HEK293 (cell line): ENCODE measurements around the gene ANKRD6.
A peak's percentile ranks its signal among the peaks of the same experiment; 100 is the strongest.

Source experiments
- CTCF ChIA-PET: fragments of 350-600 bp; formaldehyde crosslinking; extraction: SDS; loops from one replicate; lab custom pipeline; 2021; ENCODE audit warnings: antibody characterized with exemption; lab: Yijun Ruan, JAX
- POLR2A ChIA-PET: fragments of 300-600 bp; formaldehyde crosslinking; extraction: SDS; loops from one replicate; lab custom pipeline; 2020; ENCODE audit warnings: antibody characterized with exemption, inconsistent platforms; lab: Yijun Ruan, JAX
- H3K27ac ChIP-seq: fragments of 200-500 bp; sonication (Bioruptor generic); 2 replicates; pipeline ENCODE4 v1.5.1; 2014; ENCODE audit warnings: low read depth, low read length, control low read depth, inconsistent platforms; ENCODE audit errors: extremely low read depth
- H3K36me3 ChIP-seq, 2 experiments: fragments of 200-500 bp in 1 of 2; sonication (Bioruptor generic) in 1 of 2; 1 replicate in 1 of 2; 2 replicates in 1 of 2; pipeline ENCODE4 v1.5.1; 2014 to 2017; ENCODE audit warnings: inconsistent platforms in 2 of 2, low read length in 2 of 2; ENCODE audit not compliant: control insufficient read depth in 2 of 2, insufficient read depth in 1 of 2
- H3K4me1 ChIP-seq: fragments of 200-500 bp; sonication (Bioruptor generic); 2 replicates; pipeline ENCODE4 v1.5.1; 2014; ENCODE audit warnings: mild to moderate bottlenecking, low read length, inconsistent platforms; ENCODE audit not compliant: control insufficient read depth, insufficient read depth
- H3K4me3 ChIP-seq: 2 replicates; pipeline ENCODE4 v1.5.1; 2011; ENCODE audit warnings: low read depth, mild to moderate bottlenecking, control low read depth, low read length, moderate library complexity
- H3K9me3 ChIP-seq: fragments of 200-500 bp; sonication (Bioruptor generic); 2 replicates; pipeline ENCODE4 v1.5.1; 2014; ENCODE audit warnings: low read depth, low read length, inconsistent platforms; ENCODE audit not compliant: control insufficient read depth, insufficient read depth
- BCL6B ChIP-seq: fragments of 450-650 bp; formaldehyde crosslinking; IDR thresholded peaks from 2 replicates; pipeline ENCODE4 v1.5.1; 2017; ENCODE audit warnings: missing biosample characterization, missing genetic modification characterization
- INSM2 ChIP-seq: fragments of 450-650 bp; formaldehyde crosslinking; IDR thresholded peaks from 2 replicates; pipeline ENCODE4 v1.5.1; 2016; ENCODE audit warnings: missing biosample characterization, missing genetic modification characterization
- KLF1 ChIP-seq: fragments of 450-650 bp; formaldehyde crosslinking; IDR thresholded peaks from 2 replicates; pipeline ENCODE4 v1.5.1; 2016; ENCODE audit warnings: missing biosample characterization, missing genetic modification characterization
- PRDM6 ChIP-seq: fragments of 450-650 bp; formaldehyde crosslinking; IDR thresholded peaks from 2 replicates; pipeline ENCODE4 v1.5.1; 2017; ENCODE audit warnings: missing biosample characterization, missing genetic modification characterization
- ZBTB17 ChIP-seq: fragments of 450-650 bp; formaldehyde crosslinking; IDR thresholded peaks from 2 replicates; pipeline ENCODE4 v1.5.1; 2016; ENCODE audit warnings: missing biosample characterization, missing genetic modification characterization
- ZBTB6 ChIP-seq: fragments of 450-650 bp; formaldehyde crosslinking; IDR thresholded peaks from 2 replicates; pipeline ENCODE4 v1.5.1; 2017; ENCODE audit warnings: missing biosample characterization, missing genetic modification characterization
- ZFHX2 ChIP-seq: fragments of 450-650 bp; formaldehyde crosslinking; conservative IDR thresholded peaks from 2 replicates; pipeline ENCODE4 v1.5.1; 2016; ENCODE audit warnings: missing biosample characterization, missing genetic modification characterization
- ZNF121 ChIP-seq: fragments of 450-650 bp; formaldehyde crosslinking; IDR thresholded peaks from 2 replicates; pipeline ENCODE4 v1.5.1; 2016; ENCODE audit warnings: missing biosample characterization, missing genetic modification characterization
- ZNF133 ChIP-seq: fragments of 450-650 bp; formaldehyde crosslinking; IDR thresholded peaks from 2 replicates; pipeline ENCODE4 v1.5.1; 2016; ENCODE audit warnings: missing biosample characterization, missing genetic modification characterization
- ZNF138 ChIP-seq: fragments of 450-650 bp; formaldehyde crosslinking; IDR thresholded peaks from 2 replicates; pipeline ENCODE4 v1.5.1; 2016; ENCODE audit warnings: missing biosample characterization, missing genetic modification characterization, borderline replicate concordance
- ZNF155 ChIP-seq: fragments of 450-650 bp; formaldehyde crosslinking; IDR thresholded peaks from 2 replicates; pipeline ENCODE4 v1.5.1; 2016; ENCODE audit warnings: missing biosample characterization, missing genetic modification characterization
- ZNF184 ChIP-seq: fragments of 450-650 bp; IDR thresholded peaks from 2 replicates; pipeline ENCODE4 v1.5.1; 2018; ENCODE audit warnings: missing biosample characterization, mild to moderate bottlenecking, missing genetic modification characterization
- ZNF274 ChIP-seq, 2 experiments: fragments of 200-500 bp in 1 of 2; fragments of 450-650 bp in 1 of 2; sonication (Bioruptor generic) in 1 of 2; formaldehyde crosslinking in 1 of 2; IDR thresholded peaks; 2 replicates each; pipeline versions ENCODE4 v1.5.1 to v1.6.1; 2014 to 2016; ENCODE audit warnings: borderline replicate concordance in 1 of 2, inconsistent platforms in 1 of 2, low read length in 1 of 2, missing biosample characterization in 1 of 2, missing genetic modification characterization in 1 of 2
- ZNF37A ChIP-seq: fragments of 450-650 bp; IDR thresholded peaks from 2 replicates; pipeline ENCODE4 v1.5.1; 2018; ENCODE audit warnings: missing biosample characterization, missing genetic modification characterization
- ZNF426 ChIP-seq: fragments of 450-650 bp; formaldehyde crosslinking; IDR thresholded peaks from 2 replicates; pipeline ENCODE4 v1.5.1; 2017; ENCODE audit warnings: missing biosample characterization, missing genetic modification characterization, mild to moderate bottlenecking, inconsistent platforms, moderate library complexity
- ZNF473 ChIP-seq: fragments of 450-650 bp; formaldehyde crosslinking; IDR thresholded peaks from 2 replicates; pipeline ENCODE4 v1.5.1; 2017; ENCODE audit warnings: missing biosample characterization, missing genetic modification characterization
- ZNF510 ChIP-seq: fragments of 450-650 bp; formaldehyde crosslinking; IDR thresholded peaks from 2 replicates; pipeline ENCODE4 v1.5.1; 2018; ENCODE audit warnings: mild to moderate bottlenecking, missing genetic modification characterization, missing biosample characterization; ENCODE audit not compliant: insufficient replicate concordance
- ZNF529 ChIP-seq: fragments of 450-650 bp; formaldehyde crosslinking; IDR thresholded peaks from 2 replicates; pipeline ENCODE4 v1.5.1; 2017; ENCODE audit warnings: missing genetic modification characterization, missing biosample characterization; ENCODE audit not compliant: insufficient replicate concordance
- ZNF544 ChIP-seq: fragments of 450-650 bp; formaldehyde crosslinking; IDR thresholded peaks from 2 replicates; pipeline ENCODE4 v1.5.0; 2017; ENCODE audit warnings: missing biosample characterization, missing genetic modification characterization
- ZNF596 ChIP-seq: fragments of 450-650 bp; IDR thresholded peaks from 2 replicates; pipeline ENCODE4 v1.5.0; 2018; ENCODE audit warnings: missing biosample characterization, mild to moderate bottlenecking, missing genetic modification characterization, moderate library complexity
- ZNF610 ChIP-seq: fragments of 450-650 bp; formaldehyde crosslinking; IDR thresholded peaks from 2 replicates; pipeline ENCODE4 v1.5.1; 2016; ENCODE audit warnings: missing biosample characterization, missing genetic modification characterization, borderline replicate concordance
- ZNF626 ChIP-seq: fragments of 450-650 bp; sonication (Bioruptor Pico); formaldehyde crosslinking; IDR thresholded peaks from 2 replicates; pipeline ENCODE4 v1.5.1; 2018; ENCODE audit warnings: missing biosample characterization, missing genetic modification characterization, inconsistent platforms
- ZNF785 ChIP-seq: fragments of 450-650 bp; formaldehyde crosslinking; IDR thresholded peaks from 2 replicates; pipeline ENCODE4 v1.5.1; 2016; ENCODE audit warnings: missing biosample characterization, missing genetic modification characterization
- ZNF830 ChIP-seq: fragments of 450-650 bp; IDR thresholded peaks from 2 replicates; pipeline ENCODE4 v1.5.0; 2018; ENCODE audit warnings: missing biosample characterization, missing genetic modification characterization, low read depth, mild to moderate bottlenecking, moderate library complexity

The ANKRD6 gene

GRCh38 chr6:89400050-89400449 is 32.9 kb upstream of the ANKRD6 start:
- Histone ChIP-seq H3K4me3 (no peak overlapping the region), H3K4me1 (no peaks in the 10 kb centered on the region), H3K27ac (no peak overlapping the region), H3K36me3 (no peaks in the 10 kb centered on the region), H3K9me3 (no peaks in the 10 kb centered on the region)
- CTCF ChIA-PET: interaction anchor here (0.5 to 2.8 kb wide), 4 partner anchors 20 to 423 kb away, joined by 3 to 12 read pairs (median 4); no protein-coding TSS in a partner anchor
- POLR2A ChIA-PET: no interaction called here
- TF ChIP-seq PRDM6 (tag by site-specific recombination) (peak; percentile 62), ZNF626 (no peak), ZFHX2 (no peak)

- Histone ChIP-seq H3K36me3 (no peaks in the 10 kb centered on the region), H3K9me3 (no peaks in the 10 kb centered on the region), H3K27ac (no peak overlapping the region), H3K4me3 (no peak overlapping the region), H3K4me1 (no peaks in the 10 kb centered on the region)
- ChIA-PET POLR2A (interaction anchor here (0.6 kb wide), 1 partner anchor 23 kb away, joined by 3 read pairs; no protein-coding TSS in a partner anchor), CTCF (interaction anchor here (0.5 to 1.5 kb wide), 5 partner anchors 13 to 100 kb away, joined by 3 to 4 read pairs (median 3); no protein-coding TSS in a partner anchor)
- TF ChIP-seq ZNF121 (tag by site-specific recombination) (peak; percentile 65), ZNF138 (tag by site-specific recombination) (no peak), ZBTB17 (tag by site-specific recombination) (0 out of 2 replicates have a peak, but pooled peaks have one; percentile 25), ZNF830 (tag by site-specific recombination) (no peak)
These were observed 32.0 kb upstream of the ANKRD6 start for GRCh38 chr6:89400912-89401399.

GRCh38 chr6:89402776-89403175 is 30.2 kb upstream of the ANKRD6 start:
- POLR2A ChIA-PET: no interaction called here
- CTCF ChIA-PET: interaction anchor here (1.2 to 1.5 kb wide), 2 partner anchors 30 to 31 kb away, joined by 3 to 5 read pairs; no protein-coding TSS in a partner anchor

More at GRCh38 chr6:89402776-89403175, 30.2 kb upstream of the ANKRD6 start:
- no peak overlapping the region for H3K27ac ChIP-seq
- no peaks in the 10 kb centered on the region for H3K4me1 ChIP-seq
- no peaks in the 10 kb centered on the region for H3K9me3 ChIP-seq
- TF ChIP-seq KLF1 (tag by site-specific recombination): no peak
- no peak for TF ChIP-seq ZNF596
- no peak for TF ChIP-seq ZNF473 (tag by site-specific recombination)
- TF ChIP-seq ZNF274 (IDR thresholded peaks at IDR 0.05; ENCODE audit: low read length): no peak
- TF ChIP-seq ZNF274 (tag by site-specific recombination; IDR thresholded peaks at IDR 0.05; ENCODE audit: borderline replicate concordance): no peak
- TF ChIP-seq ZNF610 (tag by site-specific recombination): no peak
- no peak for TF ChIP-seq INSM2 (tag by site-specific recombination)
- TF ChIP-seq ZNF510: no peak
- no peak for TF ChIP-seq ZNF426 (tag by site-specific recombination)
- no peak for TF ChIP-seq ZBTB6 (tag by site-specific recombination)
- TF ChIP-seq ZNF37A: no peak
- no peak for TF ChIP-seq ZNF133 (tag by site-specific recombination)
- no peak for TF ChIP-seq ZNF184 (tag by site-specific recombination)
- no peak for TF ChIP-seq ZNF121 (tag by site-specific recombination)
- TF ChIP-seq ZNF785 (tag by site-specific recombination): no peak
- TF ChIP-seq ZNF544 (tag by site-specific recombination): no peak
- TF ChIP-seq ZNF529 (tag by site-specific recombination): no peak
- no peak for TF ChIP-seq BCL6B (tag by site-specific recombination)
- TF ChIP-seq ZNF155 (tag by site-specific recombination): no peak
- no peak overlapping the region for H3K4me3 ChIP-seq
- no peaks in the 10 kb centered on the region for H3K36me3 ChIP-seq
